ENCODE measurements around the gene BCAS3.

GRCh38 chr17:61362852-61363600, 685.4 kb downstream of the BCAS3 start:
- TF ChIP-seq EP300 (IDR thresholded peaks at IDR 0.05; ENCODE audit: borderline replicate concordance) (no peak), CEBPB (IDR thresholded peaks at IDR 0.05) (no peak), REST (IDR thresholded peaks at IDR 0.05; ENCODE audit: low read depth) (no peak), RAD21 (IDR thresholded peaks at IDR 0.05; ENCODE audit: low read depth) (no peak), MAX (IDR thresholded peaks at IDR 0.05) (no peak), YY1 (IDR thresholded peaks at IDR 0.05; ENCODE audit: low read depth) (no peak), EGR1 (IDR thresholded peaks at IDR 0.05) (no peak), CREB1 (IDR thresholded peaks at IDR 0.05; ENCODE audit: low read depth) (no peak), TAF1 (IDR thresholded peaks at IDR 0.05; ENCODE audit: low read depth) (no peak)

Data from Ishikawa (cell line).